GM19351 (cell line): ENCODE data around the gene TRPC4.
"Not testable (repeated sequence)": the region's sequence is repeated elsewhere in the genome, so short reads cannot be mapped to it uniquely, and the experiment has no call there.

Experiments used
- ATAC-seq: cut with Tn5 transposase; IDR thresholded peaks from one replicate; pipeline ENCODE4 v1.9.1; 2021; ENCODE audit warnings: mild to moderate bottlenecking, moderate library complexity; ENCODE audit not compliant: unreplicated experiment

Gene TRPC4

GRCh38 chr13:37613236-37613635 is 256.3 kb downstream of the TRPC4 start:
- no peak for ATAC-seq

GRCh38 chr13:37608750-37609339 is 260.7 kb downstream of the TRPC4 start:
- no peak for ATAC-seq

GRCh38 chr13:37602733-37603381 is 266.7 kb downstream of the TRPC4 start:
- ATAC-seq: no peak

- ATAC-seq: no peak
These were observed 267.7 kb downstream of the TRPC4 start for GRCh38 chr13:37601648-37602440.

GRCh38 chr13:37599519-37599918 is 270.1 kb downstream of the TRPC4 start:
- no peak for ATAC-seq

- no peak for ATAC-seq
These were observed 271.0 kb downstream of the TRPC4 start, which contains the start of gene POSTN for GRCh38 chr13:37598597-37598996. POSTN (minus strand) TSS chr13:37598768; CDS start chr13:37598726, 42 bp downstream.

GRCh38 chr13:37597477-37598025 is 272.0 kb downstream of the TRPC4 start:
- ATAC-seq: no peak

GRCh38 chr13:37596805-37597204 is 272.8 kb downstream of the TRPC4 start:
- no peak for ATAC-seq

GRCh38 chr13:37595162-37595561 is 274.4 kb downstream of the TRPC4 start:
- ATAC-seq: no peak

GRCh38 chr13:37594550-37594949 is 275.0 kb downstream of the TRPC4 start:
- no peak for ATAC-seq

GRCh38 chr13:37589381-37589780 is 280.2 kb downstream of the TRPC4 start:
- ATAC-seq: not testable (repeated sequence)

- no peak for ATAC-seq
These were observed 282.3 kb downstream of the TRPC4 start for GRCh38 chr13:37587236-37587635.
